HEK293 (cell line): ENCODE results near the gene DICER1.

ENCODE experiments used
- CTCF ChIA-PET: fragments of 350-600 bp; formaldehyde crosslinking; extraction: SDS; loops from one replicate; lab custom pipeline; 2021; ENCODE audit warnings: antibody characterized with exemption; lab: Yijun Ruan, JAX
- POLR2A ChIA-PET: fragments of 300-600 bp; formaldehyde crosslinking; extraction: SDS; loops from one replicate; lab custom pipeline; 2020; ENCODE audit warnings: antibody characterized with exemption, inconsistent platforms; lab: Yijun Ruan, JAX
- H3K27ac ChIP-seq: fragments of 200-500 bp; sonication (Bioruptor generic); 2 replicates; pipeline ENCODE4 v1.5.1; 2014; ENCODE audit warnings: low read depth, low read length, control low read depth, inconsistent platforms; ENCODE audit errors: extremely low read depth
- H3K36me3 ChIP-seq, 2 experiments: fragments of 200-500 bp in 1 of 2; sonication (Bioruptor generic) in 1 of 2; 1 replicate in 1 of 2; 2 replicates in 1 of 2; pipeline ENCODE4 v1.5.1; 2014 to 2017; ENCODE audit warnings: inconsistent platforms in 2 of 2, low read length in 2 of 2; ENCODE audit not compliant: control insufficient read depth in 2 of 2, insufficient read depth in 1 of 2
- H3K4me1 ChIP-seq: fragments of 200-500 bp; sonication (Bioruptor generic); 2 replicates; pipeline ENCODE4 v1.5.1; 2014; ENCODE audit warnings: mild to moderate bottlenecking, low read length, inconsistent platforms; ENCODE audit not compliant: control insufficient read depth, insufficient read depth
- H3K4me3 ChIP-seq: 2 replicates; pipeline ENCODE4 v1.5.1; 2011; ENCODE audit warnings: low read depth, mild to moderate bottlenecking, control low read depth, low read length, moderate library complexity
- H3K9me3 ChIP-seq: fragments of 200-500 bp; sonication (Bioruptor generic); 2 replicates; pipeline ENCODE4 v1.5.1; 2014; ENCODE audit warnings: low read depth, low read length, inconsistent platforms; ENCODE audit not compliant: control insufficient read depth, insufficient read depth
- EGR2 ChIP-seq: fragments of 450-650 bp; formaldehyde crosslinking; IDR thresholded peaks from 2 replicates; pipeline ENCODE4 v1.5.1; 2016; ENCODE audit warnings: low read depth, missing biosample characterization, missing genetic modification characterization
- HOXD13 ChIP-seq: sonication (generic); formaldehyde crosslinking; IDR thresholded peaks from 2 replicates; pipeline ENCODE4 v1.8.0; 2022; ENCODE audit warnings: missing genetic modification reagents, borderline replicate concordance
- SP2 ChIP-seq: fragments of 450-650 bp; formaldehyde crosslinking; IDR thresholded peaks from 2 replicates; pipeline ENCODE4 v1.5.1; 2016; ENCODE audit warnings: missing biosample characterization, missing genetic modification characterization
- ZFHX2 ChIP-seq: fragments of 450-650 bp; formaldehyde crosslinking; conservative IDR thresholded peaks from 2 replicates; pipeline ENCODE4 v1.5.1; 2016; ENCODE audit warnings: missing biosample characterization, missing genetic modification characterization
- ZFP37 ChIP-seq: fragments of 450-650 bp; formaldehyde crosslinking; IDR thresholded peaks from 2 replicates; pipeline ENCODE4 v1.5.1; 2016; ENCODE audit warnings: missing biosample characterization, missing genetic modification characterization
- ZNF23 ChIP-seq: fragments of 450-650 bp; formaldehyde crosslinking; IDR thresholded peaks from 2 replicates; pipeline ENCODE4 v1.5.1; 2016; ENCODE audit warnings: missing biosample characterization, missing genetic modification characterization, borderline replicate concordance
- ZNF24 ChIP-seq: fragments of 450-650 bp; formaldehyde crosslinking; IDR thresholded peaks from 2 replicates; pipeline ENCODE4 v1.5.1; 2016; ENCODE audit warnings: missing biosample characterization, missing genetic modification characterization
- ZNF433 ChIP-seq: fragments of 450-650 bp; formaldehyde crosslinking; IDR thresholded peaks from 2 replicates; pipeline ENCODE4 v1.5.1; 2016; ENCODE audit warnings: missing biosample characterization, missing genetic modification characterization, low read depth
- ZNF549 ChIP-seq: fragments of 450-650 bp; IDR thresholded peaks from 2 replicates; pipeline ENCODE4 v1.5.1; 2018; ENCODE audit warnings: missing biosample characterization, missing genetic modification characterization, mild to moderate bottlenecking, inconsistent platforms, moderate library complexity
- ZNF558 ChIP-seq: fragments of 450-650 bp; formaldehyde crosslinking; IDR thresholded peaks from 2 replicates; pipeline ENCODE4 v1.5.1; 2016; ENCODE audit warnings: missing biosample characterization, missing genetic modification characterization
- ZNF660 ChIP-seq: fragments of 450-650 bp; IDR thresholded peaks from 2 replicates; pipeline ENCODE4 v1.5.1; 2018; ENCODE audit warnings: missing biosample characterization, mild to moderate bottlenecking, missing genetic modification characterization
- ZXDB ChIP-seq: fragments of 450-650 bp; formaldehyde crosslinking; IDR thresholded peaks from 2 replicates; pipeline ENCODE4 v1.5.1; 2016; ENCODE audit warnings: missing biosample characterization, missing genetic modification characterization
- TF ChIP-seq, protein P1 (sequence below): fragments of 450-650 bp; formaldehyde crosslinking; conservative IDR thresholded peaks from 2 replicates; pipeline ENCODE4 v1.5.1; 2016; ENCODE audit warnings: low read depth, missing biosample characterization, missing genetic modification characterization
- TF ChIP-seq, protein P2 (sequence below): fragments of 450-650 bp; formaldehyde crosslinking; IDR thresholded peaks from 2 replicates; pipeline ENCODE4 v1.5.1; 2016; ENCODE audit warnings: missing biosample characterization, missing genetic modification characterization
- TF ChIP-seq, protein P3 (sequence below): fragments of 450-650 bp; formaldehyde crosslinking; IDR thresholded peaks from 2 replicates; pipeline ENCODE4; 2016; ENCODE audit warnings: missing biosample characterization, missing genetic modification characterization

DICER1 gene

DNA sequence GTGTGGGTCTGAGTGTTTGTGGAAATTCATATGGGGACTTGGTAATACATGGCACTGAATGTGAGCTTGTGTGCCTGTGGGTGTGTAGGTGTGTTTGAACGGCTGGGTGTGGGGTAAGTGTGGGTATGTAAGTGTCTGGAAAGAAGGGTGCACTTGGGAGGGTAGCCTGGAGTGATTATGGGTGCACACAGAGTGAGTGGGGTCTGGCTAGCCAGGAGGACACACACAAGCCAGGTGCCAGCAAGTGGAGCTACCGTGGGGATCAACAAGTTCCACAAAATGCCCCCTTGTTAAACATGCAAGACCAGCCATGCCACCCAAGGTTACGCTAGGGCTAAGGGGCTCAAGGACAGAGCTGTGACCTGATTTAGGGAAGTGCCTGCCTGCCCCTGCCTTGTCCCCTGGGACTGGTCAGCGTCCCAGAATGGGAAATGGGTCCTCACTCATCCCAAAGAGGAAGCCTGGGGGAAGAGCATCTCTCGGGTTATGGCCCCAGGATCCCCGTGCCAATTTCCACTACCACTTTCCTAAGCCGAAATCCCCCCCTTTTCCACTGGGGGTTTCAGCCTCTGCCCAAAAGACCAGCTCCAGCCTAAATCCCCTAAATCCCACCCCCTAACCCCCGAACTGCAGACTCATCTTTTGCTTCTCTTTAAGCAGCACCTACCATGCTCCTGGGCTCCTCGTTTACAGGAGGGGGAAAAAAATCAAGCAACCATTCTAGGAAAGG lies 118.6 kb downstream of the DICER1 start:
- Histone ChIP-seq H3K36me3 (no peaks in the 10 kb centered on the region), H3K27ac (no peak overlapping the region), H3K4me3 (no peak overlapping the region)
- CTCF ChIA-PET = interaction anchor here (0.6 to 0.7 kb wide), 2 partner anchors 125 to 356 kb away, joined by 3 to 5 read pairs; no protein-coding TSS in a partner anchor
- TF ChIP-seq EGR2 (tag by site-specific recombination) (0 out of 2 replicates have a peak, but pooled peaks have one; percentile 29), ZFHX2 (tag by site-specific recombination) (peak; percentile 47)
- TF ChIP-seq, protein P1, sequence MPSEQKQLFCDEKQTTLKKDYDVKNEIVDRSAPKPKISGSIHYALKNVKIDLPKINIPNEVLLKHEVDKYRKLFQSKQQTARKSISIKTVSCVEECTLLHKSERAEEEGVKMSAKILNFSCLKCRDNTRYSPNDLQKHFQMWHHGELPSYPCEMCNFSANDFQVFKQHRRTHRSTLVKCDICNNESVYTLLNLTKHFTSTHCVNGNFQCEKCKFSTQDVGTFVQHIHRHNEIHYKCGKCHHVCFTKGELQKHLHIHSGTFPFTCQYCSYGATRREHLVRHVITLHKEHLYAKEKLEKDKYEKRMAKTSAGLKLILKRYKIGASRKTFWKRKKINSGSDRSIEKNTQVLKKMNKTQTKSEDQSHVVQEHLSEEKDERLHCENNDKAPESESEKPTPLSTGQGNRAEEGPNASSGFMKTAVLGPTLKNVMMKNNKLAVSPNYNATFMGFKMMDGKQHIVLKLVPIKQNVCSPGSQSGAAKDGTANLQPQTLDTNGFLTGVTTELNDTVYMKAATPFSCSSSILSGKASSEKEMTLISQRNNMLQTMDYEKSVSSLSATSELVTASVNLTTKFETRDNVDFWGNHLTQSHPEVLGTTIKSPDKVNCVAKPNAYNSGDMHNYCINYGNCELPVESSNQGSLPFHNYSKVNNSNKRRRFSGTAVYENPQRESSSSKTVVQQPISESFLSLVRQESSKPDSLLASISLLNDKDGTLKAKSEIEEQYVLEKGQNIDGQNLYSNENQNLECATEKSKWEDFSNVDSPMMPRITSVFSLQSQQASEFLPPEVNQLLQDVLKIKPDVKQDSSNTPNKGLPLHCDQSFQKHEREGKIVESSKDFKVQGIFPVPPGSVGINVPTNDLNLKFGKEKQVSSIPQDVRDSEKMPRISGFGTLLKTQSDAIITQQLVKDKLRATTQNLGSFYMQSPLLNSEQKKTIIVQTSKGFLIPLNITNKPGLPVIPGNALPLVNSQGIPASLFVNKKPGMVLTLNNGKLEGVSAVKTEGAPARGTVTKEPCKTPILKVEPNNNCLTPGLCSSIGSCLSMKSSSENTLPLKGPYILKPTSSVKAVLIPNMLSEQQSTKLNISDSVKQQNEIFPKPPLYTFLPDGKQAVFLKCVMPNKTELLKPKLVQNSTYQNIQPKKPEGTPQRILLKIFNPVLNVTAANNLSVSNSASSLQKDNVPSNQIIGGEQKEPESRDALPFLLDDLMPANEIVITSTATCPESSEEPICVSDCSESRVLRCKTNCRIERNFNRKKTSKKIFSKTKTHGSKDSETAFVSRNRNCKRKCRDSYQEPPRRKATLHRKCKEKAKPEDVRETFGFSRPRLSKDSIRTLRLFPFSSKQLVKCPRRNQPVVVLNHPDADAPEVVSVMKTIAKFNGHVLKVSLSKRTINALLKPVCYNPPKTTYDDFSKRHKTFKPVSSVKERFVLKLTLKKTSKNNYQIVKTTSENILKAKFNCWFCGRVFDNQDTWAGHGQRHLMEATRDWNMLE = no peak
- TF ChIP-seq, all 188 proteins: peak for 2
- POLR2A ChIA-PET = no interaction called here
- Histone ChIP-seq H3K4me1 (no peaks in the 10 kb centered on the region), H3K9me3 (no peaks in the 10 kb centered on the region)

DNA sequence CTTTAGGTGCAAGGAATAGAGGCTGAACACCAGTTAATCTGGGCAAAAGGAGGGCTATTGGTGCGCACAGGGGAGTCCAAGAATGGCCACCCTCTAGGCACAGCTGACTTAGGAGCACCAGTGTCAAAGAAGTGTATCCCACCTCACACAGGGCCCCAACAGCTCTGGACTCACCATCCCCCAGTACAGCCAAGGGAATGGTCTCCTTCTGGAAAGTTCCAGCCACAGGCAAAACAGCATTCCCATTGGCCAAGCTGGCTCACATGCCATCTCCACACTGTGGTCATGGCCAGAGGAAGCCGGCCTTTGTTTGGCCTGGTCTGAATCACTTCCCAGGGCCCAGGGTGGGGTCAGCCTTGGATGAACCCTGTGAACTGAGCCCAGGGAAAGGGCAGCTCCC lies 120.1 kb downstream of the DICER1 start:
- no peak for TF ChIP-seq ZNF23
- TF ChIP-seq ZXDB (tag by site-specific recombination) = no peak
- no peak for TF ChIP-seq ZNF24 (tag by site-specific recombination)
- TF ChIP-seq ZFP37 (tag by site-specific recombination) = no peak
- TF ChIP-seq HOXD13 (CRISPR knock-in tag) = no peak
- TF ChIP-seq, protein P2, sequence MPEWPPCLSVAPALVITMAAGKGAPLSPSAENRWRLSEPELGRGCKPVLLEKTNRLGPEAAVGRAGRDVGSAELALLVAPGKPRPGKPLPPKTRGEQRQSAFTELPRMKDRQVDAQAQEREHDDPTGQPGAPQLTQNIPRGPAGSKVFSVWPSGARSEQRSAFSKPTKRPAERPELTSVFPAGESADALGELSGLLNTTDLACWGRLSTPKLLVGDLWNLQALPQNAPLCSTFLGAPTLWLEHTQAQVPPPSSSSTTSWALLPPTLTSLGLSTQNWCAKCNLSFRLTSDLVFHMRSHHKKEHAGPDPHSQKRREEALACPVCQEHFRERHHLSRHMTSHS (tag by site-specific recombination) = no peak
- no peak for TF ChIP-seq ZNF660 (tag by site-specific recombination)
- TF ChIP-seq SP2 (tag by site-specific recombination) = no peak
- TF ChIP-seq, protein P3, sequence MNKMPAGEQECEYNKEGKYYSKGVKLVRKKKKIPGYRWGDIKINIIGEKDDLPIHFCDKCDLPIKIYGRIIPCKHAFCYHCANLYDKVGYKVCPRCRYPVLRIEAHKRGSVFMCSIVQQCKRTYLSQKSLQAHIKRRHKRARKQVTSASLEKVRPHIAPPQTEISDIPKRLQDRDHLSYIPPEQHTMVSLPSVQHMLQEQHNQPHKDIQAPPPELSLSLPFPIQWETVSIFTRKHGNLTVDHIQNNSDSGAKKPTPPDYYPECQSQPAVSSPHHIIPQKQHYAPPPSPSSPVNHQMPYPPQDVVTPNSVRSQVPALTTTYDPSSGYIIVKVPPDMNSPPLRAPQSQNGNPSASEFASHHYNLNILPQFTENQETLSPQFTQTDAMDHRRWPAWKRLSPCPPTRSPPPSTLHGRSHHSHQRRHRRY (tag by site-specific recombination) = no peak
- no peak for TF ChIP-seq ZNF433
- no peak for TF ChIP-seq ZNF558
- no peak for TF ChIP-seq ZNF549 (tag by site-specific recombination)
- POLR2A ChIA-PET = no interaction called here
- Histone ChIP-seq H3K4me3 (no peak overlapping the region), H3K27ac (no peak overlapping the region), H3K4me1 (no peaks in the 10 kb centered on the region), H3K9me3 (no peaks in the 10 kb centered on the region), H3K36me3 (no peaks in the 10 kb centered on the region)
- CTCF ChIA-PET = no interaction called here
